Lower lobe of right lung (tissue), 2 donors: ENCODE data around the gene UNC50. TPM values are rescaled to one million over a fixed set of nuclear protein-coding genes. Genes with fewer than 3 reads are reported as not detected.

Experiments
- ATAC-seq, 2 donors: fragments of 200-7000 bp; cut with Tn5 transposase; one replicate each; pipeline ENCODE4 v1.9.1; 2020 to 2022; ENCODE audit warnings: mild to moderate bottlenecking in 2 of 2, moderate library complexity in 2 of 2
- DNase-seq: peaks from one replicate; pipeline ENCODE4 v3.0.0-alpha.2; 2020
- H3K27ac ChIP-seq: fragments of 200-600 bp; one replicate; pipeline ENCODE4 v1.8.0; 2022
- H3K27me3 ChIP-seq: fragments of 200-600 bp; one replicate; pipeline ENCODE4 v1.8.0; 2022; ENCODE audit warnings: low read depth
- H3K36me3 ChIP-seq: fragments of 200-600 bp; one replicate; pipeline ENCODE4 v1.8.0; 2022; ENCODE audit warnings: mild to moderate bottlenecking
- H3K4me1 ChIP-seq: fragments of 200-600 bp; one replicate; pipeline ENCODE4 v1.8.0; 2022
- H3K4me3 ChIP-seq: fragments of 200-600 bp; one replicate; pipeline ENCODE4 v1.8.0; 2022; ENCODE audit warnings: mild to moderate bottlenecking
- H3K9me3 ChIP-seq: fragments of 200-600 bp; one replicate; pipeline ENCODE4 v1.8.0; 2022
- CTCF ChIP-seq: fragments of 200-600 bp; IDR thresholded peaks from one replicate; pipeline ENCODE4 v1.8.0; 2022; ENCODE audit warnings: antibody characterized with exemption, mild to moderate bottlenecking
- intact Hi-C: fragments of 100-400 bp; cut with DNase I; formaldehyde crosslinking; loops from one replicate; pipeline ENCODE4 v1.11.0; 2022
- total RNA-seq: library from RNA; stranded (reverse); fragmentation: NEBNext Ultra II Directional; extraction: Animal tissue kit (Norgen Biotek cat#: 25700); gene quantifications from one replicate; pipeline ENCODE4 v1.2.1, GENCODE V29; 2021
- donor health status: DM: no; HTN: yes; CAD: no; lungs with severe emphysema.

The UNC50 gene
- total RNA-seq, 1 donor from 2014 or later = 53.7 TPM

GRCh38 chr2:98561902-98562695, 46.3 kb upstream of the UNC50 start:
- ATAC-seq (no peak), DNase-seq (no peak)
- H3K27me3 ChIP-seq = no peaks in the 10 kb centered on the region
- no peak overlapping the region for H3K27ac ChIP-seq
- intact Hi-C loops = no loop called here
- TF ChIP-seq CTCF = no peak
- no peaks in the 10 kb centered on the region for H3K9me3 ChIP-seq
- no peak overlapping the region for H3K4me3 ChIP-seq
- peaks cover 10% of the 10 kb centered on the region for H3K4me1 ChIP-seq
- peaks cover 68% of the 10 kb centered on the region for H3K36me3 ChIP-seq

GRCh38 chr2:98563394-98563793, 45.0 kb upstream of the UNC50 start:
- Histone ChIP-seq H3K36me3 (peaks cover 76% of the 10 kb centered on the region), H3K27ac (no peak overlapping the region), H3K4me1 (peaks cover 10% of the 10 kb centered on the region), H3K4me3 (no peak overlapping the region), H3K9me3 (no peaks in the 10 kb centered on the region), H3K27me3 (no peaks in the 10 kb centered on the region)
- ATAC-seq = no peak
- intact Hi-C loops = no loop called here
- no peak for DNase-seq
- TF ChIP-seq CTCF = no peak

DNA sequence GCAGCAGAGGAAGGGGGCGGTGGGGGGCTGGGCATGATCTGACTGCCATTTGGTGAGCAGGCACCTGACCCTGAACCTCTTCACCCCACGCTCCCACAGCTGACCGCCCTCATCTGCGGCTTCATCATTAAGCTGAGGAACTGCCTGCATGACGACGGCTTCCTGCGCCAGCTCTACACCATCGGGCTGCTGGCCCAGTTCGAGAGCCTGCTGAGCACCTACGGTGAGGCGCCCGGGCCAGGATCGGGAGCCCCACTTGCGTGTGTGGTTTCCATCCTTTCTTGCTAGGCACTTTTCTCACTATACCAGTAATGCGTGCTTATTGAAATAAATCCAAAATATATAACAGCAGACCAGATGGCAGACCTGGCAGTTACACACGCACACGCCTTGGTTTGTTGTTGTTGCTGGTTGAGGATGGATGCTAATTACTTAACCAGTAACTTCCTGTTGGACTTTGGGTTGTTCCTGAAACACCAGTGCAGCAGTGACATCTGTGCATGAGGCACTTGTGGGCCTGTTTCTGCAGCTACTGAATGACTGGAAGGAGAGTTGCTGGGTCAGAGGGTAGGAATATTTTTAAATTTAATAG, 43.8 kb upstream of the UNC50 start:
- intact Hi-C loops = no loop called here

DNA sequence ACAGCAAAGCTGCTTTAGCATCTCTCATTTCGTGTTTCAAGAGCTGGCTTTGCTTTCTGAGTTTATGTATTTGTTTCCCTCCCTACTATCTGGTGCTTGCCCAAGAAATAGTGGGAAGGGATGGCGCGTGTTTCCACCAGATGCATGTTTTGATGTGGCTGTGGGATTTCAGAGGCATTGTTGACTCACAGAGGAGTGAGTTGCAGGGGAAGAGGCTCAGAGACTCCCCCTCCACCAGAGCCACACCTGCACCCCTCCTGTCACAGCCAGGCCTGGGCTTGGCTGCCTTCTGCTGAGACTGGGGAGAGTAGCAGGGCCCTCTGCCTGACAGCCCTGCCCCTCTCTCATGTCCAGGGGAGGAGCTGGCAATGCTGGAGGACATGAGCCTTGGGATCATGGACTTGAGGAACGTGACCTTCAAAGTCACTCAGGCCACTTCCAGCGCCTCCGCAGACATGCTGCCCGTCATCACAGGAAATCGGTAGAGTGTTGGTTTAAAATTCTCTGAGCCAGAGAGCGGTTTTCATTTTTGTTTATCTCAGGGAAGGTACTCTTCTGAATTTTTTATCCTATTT, 43.0 kb upstream of the UNC50 start:
- Histone ChIP-seq H3K27me3 (no peaks in the 10 kb centered on the region), H3K27ac (no peak overlapping the region), H3K9me3 (no peaks in the 10 kb centered on the region), H3K4me1 (peaks cover 10% of the 10 kb centered on the region), H3K36me3 (peaks cover 76% of the 10 kb centered on the region), H3K4me3 (no peak overlapping the region)
- intact Hi-C loops = no loop called here
- TF ChIP-seq CTCF = no peak
- no peak for DNase-seq
- no peak for ATAC-seq

More for the DNA sequence above, 43.8 kb upstream of the UNC50 start:
- H3K9me3 ChIP-seq = no peaks in the 10 kb centered on the region
- no peak for DNase-seq
- no peak overlapping the region for H3K27ac ChIP-seq
- peaks cover 10% of the 10 kb centered on the region for H3K4me1 ChIP-seq
- no peak overlapping the region for H3K4me3 ChIP-seq
- H3K27me3 ChIP-seq = no peaks in the 10 kb centered on the region
- TF ChIP-seq CTCF = no peak
- peaks cover 76% of the 10 kb centered on the region for H3K36me3 ChIP-seq
- ATAC-seq = no peak

- no peak for DNase-seq
- no peak for ATAC-seq
- Histone ChIP-seq H3K4me3 (no peak overlapping the region), H3K9me3 (no peaks in the 10 kb centered on the region), H3K27ac (no peak overlapping the region), H3K4me1 (peaks cover 10% of the 10 kb centered on the region), H3K36me3 (peaks cover 78% of the 10 kb centered on the region), H3K27me3 (no peaks in the 10 kb centered on the region)
- intact Hi-C loops = no loop called here
- no peak for TF ChIP-seq CTCF
Observed at GRCh38 chr2:98565941-98566340, 42.4 kb upstream of the UNC50 start.
